GM12878 (cell line): ENCODE results near the gene DNASE2. TPM values are rescaled to one million over a fixed set of nuclear protein-coding genes. Genes with fewer than 3 reads are reported as not detected.

Source experiments
- ATAC-seq: fragments of 200-7000 bp; cut with Tn5 transposase; 3 replicates; pipeline ENCODE4 v1.9.1; 2020; ENCODE audit warnings: mild to moderate bottlenecking, moderate library complexity
- BruUV-seq: library from RNA; stranded (reverse); fragments of 400-500 nt; replicated peaks from 2 replicates; lab custom pipeline; 2021; lab: Mats Ljungman, UMichigan
- CTCF ChIA-PET: fragments of 300-600 bp; sonication (Branson Sonifier 250); formaldehyde crosslinking; extraction: SDS; loops from one replicate; lab custom pipeline; 2021; ENCODE audit warnings: inconsistent platforms; lab: Yijun Ruan, JAX
- POLR2A ChIA-PET: fragments of 350-600 bp; formaldehyde crosslinking; extraction: SDS; loops from one replicate; lab custom pipeline; 2021; ENCODE audit warnings: inconsistent platforms; lab: Charles Lee
- RAD21 ChIA-PET: fragments of 300-600 bp; sonication (Branson Sonifier 250); formaldehyde crosslinking; loops from one replicate; lab custom pipeline; 2023; ENCODE audit warnings: antibody characterized with exemption; ENCODE audit not compliant: unreplicated experiment; lab: Charles Lee
- SMC1A ChIA-PET: fragments of 300-600 bp; sonication (Branson Sonifier 250); formaldehyde crosslinking; loops from one replicate; lab custom pipeline; 2023; ENCODE audit not compliant: unreplicated experiment, uncharacterized antibody; lab: Charles Lee
- DNase-seq: peaks from one replicate; pipeline ENCODE4 v3.0.0-alpha.2; 2011; ENCODE audit warnings: low read depth, low spot score
- FAIRE-seq: peaks from 3 replicates; lab custom pipeline; 2011; peaks lifted over from hg19 to GRCh38; lab: Jason Lieb, UNC
- H2AFZ ChIP-seq: 2 replicates; pipeline ENCODE4 v1.6.0; 2011; ENCODE audit warnings: low read depth, low read length, control low read depth; ENCODE audit not compliant: control insufficient read depth
- H3K27ac ChIP-seq: 2 replicates; pipeline ENCODE4 v1.5.1; 2011; ENCODE audit warnings: control low read depth; ENCODE audit not compliant: control insufficient read depth, insufficient read depth
- H3K27me3 ChIP-seq, 2 experiments: replicated peaks in 1 of 2; 2 replicates each; pipeline versions ENCODE4 v1.6.0 to v1.6.1; 2011; ENCODE audit warnings: low read length in 1 of 2; ENCODE audit not compliant: control insufficient read depth in 2 of 2, insufficient read depth in 2 of 2
- H3K36me3 ChIP-seq, 2 experiments: 2 replicates each; pipeline ENCODE4 v1.5.1; 2011; ENCODE audit warnings: low read length in 1 of 2; ENCODE audit not compliant: control insufficient read depth in 2 of 2, insufficient read depth in 2 of 2
- H3K4me1 ChIP-seq: 2 replicates; pipeline ENCODE4 v1.6.1; 2011; ENCODE audit warnings: mild to moderate bottlenecking, low read length, moderate library complexity, mixed read lengths; ENCODE audit not compliant: control insufficient read depth, insufficient read depth
- H3K4me2 ChIP-seq: 2 replicates; pipeline ENCODE4 v1.6.0; 2011; ENCODE audit warnings: control low read depth; ENCODE audit not compliant: control insufficient read depth, insufficient read depth
- H3K4me3 ChIP-seq: fragments of 200-600 bp; sonication (generic); 2 replicates; pipeline ENCODE4 v1.5.1; 2016
- H3K79me2 ChIP-seq: 2 replicates; pipeline ENCODE4 v1.6.0; 2011; ENCODE audit warnings: low read length; ENCODE audit not compliant: control insufficient read depth, insufficient read depth
- H3K9ac ChIP-seq: 2 replicates; pipeline ENCODE4 v1.8.0; 2011; ENCODE audit warnings: low read length, control low read depth, mixed read lengths; ENCODE audit not compliant: control insufficient read depth, insufficient read depth
- H3K9me3 ChIP-seq: replicated peaks from 3 replicates; pipeline ENCODE4 v1.5.1; 2011; ENCODE audit warnings: mild to moderate bottlenecking, low read length; ENCODE audit not compliant: control insufficient read depth, insufficient read depth
- H4K20me1 ChIP-seq: 2 replicates; pipeline ENCODE4 v1.6.0; 2011; ENCODE audit not compliant: control insufficient read depth, insufficient read depth
- BHLHE40 ChIP-seq, 2 experiments: fragments of 450-650 bp in 1 of 2; IDR thresholded peaks; 2 replicates each; pipeline ENCODE4 v1.6.1; 2011 to 2017; ENCODE audit warnings: low read depth in 2 of 2, borderline replicate concordance in 1 of 2, improper control_type of control experiment in 1 of 2, low read length in 1 of 2, mild to moderate bottlenecking in 1 of 2
- CEBPZ ChIP-seq: fragments of 150-350 bp; IDR thresholded peaks from 2 replicates; pipeline ENCODE4 v1.6.1; 2016; ENCODE audit warnings: low read depth, low read length
- CHD4 ChIP-seq: fragments of 200-600 bp; sonication (generic); IDR thresholded peaks from 2 replicates; pipeline ENCODE4 v1.6.1; 2016; ENCODE audit warnings: mild to moderate bottlenecking
- LARP7 ChIP-seq: fragments of 450-650 bp; IDR thresholded peaks from 2 replicates; pipeline ENCODE4 v1.6.1; 2017; ENCODE audit warnings: mild to moderate bottlenecking
- MEF2A ChIP-seq: IDR thresholded peaks from 2 replicates; pipeline ENCODE4 v1.6.1; 2011; ENCODE audit warnings: low read depth, mild to moderate bottlenecking, low read length, moderate library complexity; ENCODE audit not compliant: insufficient read depth
- PAX8 ChIP-seq: fragments of 450-650 bp; IDR thresholded peaks from 2 replicates; pipeline ENCODE4 v1.6.1; 2017; ENCODE audit warnings: mild to moderate bottlenecking, moderate library complexity
- POU2F2 ChIP-seq: IDR thresholded peaks from 3 replicates; pipeline ENCODE4 v1.6.1; 2011; ENCODE audit warnings: low read depth, mild to moderate bottlenecking, low read length, borderline replicate concordance
- RELA ChIP-seq: fragments of 450-650 bp; IDR thresholded peaks from 2 replicates; pipeline ENCODE4 v1.8.0; 2014; ENCODE audit warnings: borderline replicate concordance; ENCODE audit not compliant: partially characterized antibody
- SMARCA5 ChIP-seq: fragments of 450-650 bp; IDR thresholded peaks from 2 replicates; pipeline ENCODE4 v1.6.1; 2017; ENCODE audit warnings: mild to moderate bottlenecking
- ZNF384 ChIP-seq: IDR thresholded peaks from 2 replicates; pipeline ENCODE4 v1.6.1; 2012; ENCODE audit warnings: low read depth, mild to moderate bottlenecking, low read length, improper control_type of control experiment, borderline replicate concordance
- ZZZ3 ChIP-seq: IDR thresholded peaks from 2 replicates; pipeline ENCODE4 v1.6.1; 2011; ENCODE audit warnings: low read depth; ENCODE audit not compliant: control insufficient read depth, insufficient read length
- WGBS: methylation state at CpG from one replicate; pipeline ENCODE4 v1.1.6; 2016; ENCODE audit warnings: low lambda C conversion rate; ENCODE audit not compliant: insufficient replicate concordance, insufficient coverage; ENCODE audit errors: missing lambda C conversion rate; 5-methylcytosine and 5-hydroxymethylcytosine counted together
- in situ Hi-C: fragments of 300-500 bp; cut with MboI; formaldehyde crosslinking; loops from 9 replicates; pipeline ENCODE4 v1.14.3; 2018; ENCODE audit warnings: mixed read lengths
- intact Hi-C: fragments of 100-400 bp; cut with micrococcal nuclease; formaldehyde crosslinking; loops from one replicate; pipeline ENCODE4 v1.14.2; 2022; ENCODE audit not compliant: unreplicated experiment
- polyA plus RNA-seq, 11 experiments: library from polyadenylated mRNA; depleted of rRNA in 4 of 11; unstranded in 6 of 11; stranded (reverse) in 5 of 11; fragments of >200 nt; fragmentation: Nextera tagmentation in 4 of 11; fragmentation: Illumina TruSeq in 1 of 11; extraction: Ambion mirVana in 4 of 11; extraction: Trizol in 1 of 11; gene quantifications; 1 replicate in 1 of 11; 2 replicates in 10 of 11; pipeline versions ENCODE4 v1.2.1 to v1.2.3, GENCODE V29; 2011 to 2016; ENCODE audit warnings: inconsistent platforms in 2 of 11, missing spikeins in 2 of 11, low read depth in 1 of 11
- total RNA-seq, 4 experiments: library from RNA; depleted of rRNA in 3 of 4; stranded (reverse); fragments of >200 nt in 3 of 4; fragmentation: Illumina TruSeq in 1 of 4; extraction: Trizol in 1 of 4; gene quantifications; 2 replicates each; pipeline versions ENCODE4 v1.2.1 to v1.2.3, GENCODE V29; 2013 to 2021
- TF ChIP-seq, protein P1 (sequence below): fragments of 450-650 bp; formaldehyde crosslinking; IDR thresholded peaks from 2 replicates; pipeline ENCODE4 v1.4.0; 2022; ENCODE audit warnings: mild to moderate bottlenecking, moderate library complexity

The DNASE2 gene
- total and polyA plus RNA-seq, 10 of the 15 experiments (the other 5 are each of a cell fraction or from before 2014, with no cell fraction given): 4.9 to 32.1 (median 22.0) TPM

DNA sequence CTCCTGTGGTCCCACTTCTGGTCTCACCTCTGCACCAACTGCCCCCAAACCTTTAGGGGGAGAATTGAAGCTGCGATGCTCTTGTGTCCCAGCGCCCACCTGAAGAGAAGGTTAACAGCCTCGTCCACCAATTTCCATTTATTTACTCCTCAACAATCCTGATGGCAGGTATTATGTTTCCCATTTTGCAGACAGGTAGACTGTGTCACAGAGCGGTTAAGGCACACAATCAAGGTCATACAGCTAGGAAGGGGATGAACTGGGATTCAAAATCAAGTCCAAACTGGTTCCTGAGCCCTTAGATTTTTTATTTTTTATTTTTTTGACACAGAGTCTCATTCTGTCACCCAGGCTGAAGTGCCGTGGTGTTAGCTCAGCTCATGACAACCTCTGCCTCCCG is 6.2 kb downstream of the DNASE2 start (continued):
- TF ChIP-seq RELA (no peak), LARP7 (no peak), MEF2A (no peak)

- SMC1A ChIA-PET: no interaction called here
- no peak overlapping the region for H3K4me3 ChIP-seq
- FAIRE-seq (no peak), DNase-seq (no peak), ATAC-seq (no peak)
- TF ChIP-seq PAX8: no peak
- no peak for TF ChIP-seq RELA
- TF ChIP-seq CHD4: no peak
- TF ChIP-seq, protein P1, sequence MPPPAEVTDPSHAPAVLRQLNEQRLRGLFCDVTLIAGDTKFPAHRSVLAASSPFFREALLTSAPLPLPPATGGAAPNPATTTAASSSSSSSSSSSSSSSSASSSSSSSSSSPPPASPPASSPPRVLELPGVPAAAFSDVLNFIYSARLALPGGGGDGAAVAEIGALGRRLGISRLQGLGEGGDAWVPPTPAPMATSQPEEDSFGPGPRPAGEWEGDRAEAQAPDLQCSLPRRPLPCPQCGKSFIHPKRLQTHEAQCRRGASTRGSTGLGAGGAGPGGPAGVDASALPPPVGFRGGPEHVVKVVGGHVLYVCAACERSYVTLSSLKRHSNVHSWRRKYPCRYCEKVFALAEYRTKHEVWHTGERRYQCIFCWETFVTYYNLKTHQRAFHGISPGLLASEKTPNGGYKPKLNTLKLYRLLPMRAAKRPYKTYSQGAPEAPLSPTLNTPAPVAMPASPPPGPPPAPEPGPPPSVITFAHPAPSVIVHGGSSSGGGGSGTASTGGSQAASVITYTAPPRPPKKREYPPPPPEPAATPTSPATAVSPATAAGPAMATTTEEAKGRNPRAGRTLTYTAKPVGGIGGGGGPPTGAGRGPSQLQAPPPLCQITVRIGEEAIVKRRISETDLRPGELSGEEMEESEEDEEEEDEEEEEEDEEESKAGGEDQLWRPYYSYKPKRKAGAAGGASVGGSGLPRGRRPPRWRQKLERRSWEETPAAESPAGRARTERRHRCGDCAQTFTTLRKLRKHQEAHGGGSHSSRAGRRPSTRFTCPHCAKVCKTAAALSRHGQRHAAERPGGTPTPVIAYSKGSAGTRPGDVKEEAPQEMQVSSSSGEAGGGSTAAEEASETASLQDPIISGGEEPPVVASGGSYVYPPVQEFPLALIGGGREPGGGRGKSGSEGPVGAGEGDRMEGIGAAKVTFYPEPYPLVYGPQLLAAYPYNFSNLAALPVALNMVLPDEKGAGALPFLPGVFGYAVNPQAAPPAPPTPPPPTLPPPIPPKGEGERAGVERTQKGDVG (CRISPR knock-in tag): no peak
- no peak for TF ChIP-seq ZNF384
- TF ChIP-seq POU2F2: no peak
- TF ChIP-seq CEBPZ: no peak
- no peak for TF ChIP-seq SMARCA5
- TF ChIP-seq BHLHE40 (IDR thresholded peaks at IDR 0.05; ENCODE audit: borderline replicate concordance in 1 of 2, low read depth in 2 of 2, low read length in 1 of 2): no peak
- TF ChIP-seq ZZZ3: no peak
- H3K9me3 ChIP-seq: no peaks in the 10 kb centered on the region; the same call in 2 of the 3 replicates
- H3K4me2 ChIP-seq: no peak overlapping the region
- no peak overlapping the region for H3K27ac ChIP-seq
- H4K20me1 ChIP-seq: no peaks in the 10 kb centered on the region
- intact Hi-C loops: no loop called here
- in situ Hi-C loops: no loop called here
- no TSS peak for BruUV-seq
- peaks cover 0 to 4% of the 10 kb centered on the region in 2 experiments; a peak in 2 of 4 replicates for H3K36me3 ChIP-seq
- H3K27me3 ChIP-seq: no peaks in the 10 kb centered on the region
- H3K9ac ChIP-seq: no peak overlapping the region
- CTCF ChIA-PET: no interaction called here
- WGBS: 97% methylated on average over 71 of the region's 86 CpGs
- RAD21 ChIA-PET: no interaction called here
- H3K79me2 ChIP-seq: no peaks in the 10 kb centered on the region
- H2AFZ ChIP-seq: no peak overlapping the region
- POLR2A ChIA-PET: no interaction called here
- H3K4me1 ChIP-seq: no peaks in the 10 kb centered on the region
These were observed 7.1 kb downstream of the DNASE2 start for GRCh38 chr19:12873891-12874745.
